Measurements from ENCODE around the gene SLC2A3. TPM values are rescaled to one million over a fixed set of nuclear protein-coding genes. Genes with fewer than 3 reads are reported as not detected.
"Not testable (repeated sequence)": the region's sequence is repeated elsewhere in the genome, so short reads cannot be mapped to it uniquely, and the experiment has no call there.

SLC2A3 gene
- total RNA-seq, 4 donors from 2014 or later, result 9.2 to 81.0 (median 40.1) TPM

DNA sequence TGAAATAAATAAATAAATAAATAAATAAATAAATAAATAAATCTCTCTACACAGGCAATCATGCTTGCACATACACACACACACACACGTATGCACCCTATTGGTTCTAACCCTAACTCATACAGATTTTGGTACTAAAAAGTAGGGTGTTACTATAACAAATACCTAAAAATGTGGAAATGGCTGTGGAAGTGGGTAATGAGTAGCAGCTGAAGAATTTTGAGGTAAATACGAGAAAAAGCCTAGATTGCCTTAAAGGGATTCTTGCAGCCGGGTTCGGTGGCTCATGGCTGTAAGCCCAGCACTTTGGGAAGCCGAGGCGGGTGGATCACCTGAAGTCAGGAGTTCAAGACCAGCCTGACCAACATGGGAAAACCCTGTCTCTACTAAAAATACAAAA is 15.7 kb upstream of the SLC2A3 start:
- 94 to 95% methylated on average over 6 of the region's 6 CpGs for WGBS, 2 donors
- Histone ChIP-seq H3K4me1 (peaks cover 5 to 6% of the 10 kb centered on the region in 2 donors), H3K36me3 (no peaks in the 10 kb centered on the region), H3K4me3 (replicated peaks in 1 of 3) (no peak overlapping the region), H3K27ac (no peak overlapping the region), H3K9me3 (no peaks in the 10 kb centered on the region), H3K27me3 (no peaks in the 10 kb centered on the region)
- intact Hi-C loops (cut with DNase I), result no loop called here
- no peak for TF ChIP-seq POLR2A (IDR thresholded peaks at IDR 0.05)
- TF ChIP-seq, protein P1, sequence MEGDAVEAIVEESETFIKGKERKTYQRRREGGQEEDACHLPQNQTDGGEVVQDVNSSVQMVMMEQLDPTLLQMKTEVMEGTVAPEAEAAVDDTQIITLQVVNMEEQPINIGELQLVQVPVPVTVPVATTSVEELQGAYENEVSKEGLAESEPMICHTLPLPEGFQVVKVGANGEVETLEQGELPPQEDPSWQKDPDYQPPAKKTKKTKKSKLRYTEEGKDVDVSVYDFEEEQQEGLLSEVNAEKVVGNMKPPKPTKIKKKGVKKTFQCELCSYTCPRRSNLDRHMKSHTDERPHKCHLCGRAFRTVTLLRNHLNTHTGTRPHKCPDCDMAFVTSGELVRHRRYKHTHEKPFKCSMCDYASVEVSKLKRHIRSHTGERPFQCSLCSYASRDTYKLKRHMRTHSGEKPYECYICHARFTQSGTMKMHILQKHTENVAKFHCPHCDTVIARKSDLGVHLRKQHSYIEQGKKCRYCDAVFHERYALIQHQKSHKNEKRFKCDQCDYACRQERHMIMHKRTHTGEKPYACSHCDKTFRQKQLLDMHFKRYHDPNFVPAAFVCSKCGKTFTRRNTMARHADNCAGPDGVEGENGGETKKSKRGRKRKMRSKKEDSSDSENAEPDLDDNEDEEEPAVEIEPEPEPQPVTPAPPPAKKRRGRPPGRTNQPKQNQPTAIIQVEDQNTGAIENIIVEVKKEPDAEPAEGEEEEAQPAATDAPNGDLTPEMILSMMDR (IDR thresholded peaks at IDR 0.05), result no peak
- DNase-seq, result no peak

DNA sequence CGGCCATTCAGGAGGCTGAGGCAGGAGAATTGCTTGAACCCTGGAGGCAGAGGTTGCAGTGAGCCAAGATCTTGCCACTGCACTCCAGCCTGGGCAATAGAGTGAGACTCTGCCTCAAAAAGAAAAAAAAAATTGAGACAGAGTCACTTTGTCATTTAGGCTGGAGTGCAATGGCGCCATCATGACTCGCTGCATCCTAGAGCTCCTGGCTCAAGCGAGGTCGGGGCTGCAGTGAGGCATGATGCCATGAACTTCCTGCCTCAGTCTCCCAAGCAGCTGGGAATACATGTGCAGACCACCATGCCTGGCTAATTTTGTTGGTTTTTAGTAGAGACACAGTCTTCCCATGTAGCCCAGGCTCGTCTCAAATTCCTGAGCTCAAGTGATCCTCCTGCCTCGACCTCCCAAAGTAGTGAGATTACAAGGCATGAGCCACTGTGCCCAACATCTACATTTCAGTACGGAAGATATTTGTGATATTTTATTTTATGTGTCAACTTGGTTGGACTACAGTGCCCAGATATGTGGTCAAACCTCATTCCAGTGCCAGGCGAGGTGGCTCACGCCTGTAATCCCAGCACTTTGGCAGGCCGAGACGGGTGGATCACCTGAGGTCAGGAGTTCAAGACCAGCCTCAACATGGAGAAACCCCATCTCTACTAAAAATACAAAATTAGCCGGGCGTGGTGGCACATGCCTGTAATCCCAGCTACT is 14.4 kb upstream of the SLC2A3 start:
- H3K9me3 ChIP-seq; H3K27ac ChIP-seq; DNase-seq; intact Hi-C loops (cut with DNase I); H3K4me3 ChIP-seq (replicated peaks in 1 of 3); H3K4me1 ChIP-seq; H3K36me3 ChIP-seq; H3K27me3 ChIP-seq: not testable (repeated sequence)
- 91 to 92% methylated on average over 14 of the region's 14 CpGs for WGBS, 2 donors

DNA sequence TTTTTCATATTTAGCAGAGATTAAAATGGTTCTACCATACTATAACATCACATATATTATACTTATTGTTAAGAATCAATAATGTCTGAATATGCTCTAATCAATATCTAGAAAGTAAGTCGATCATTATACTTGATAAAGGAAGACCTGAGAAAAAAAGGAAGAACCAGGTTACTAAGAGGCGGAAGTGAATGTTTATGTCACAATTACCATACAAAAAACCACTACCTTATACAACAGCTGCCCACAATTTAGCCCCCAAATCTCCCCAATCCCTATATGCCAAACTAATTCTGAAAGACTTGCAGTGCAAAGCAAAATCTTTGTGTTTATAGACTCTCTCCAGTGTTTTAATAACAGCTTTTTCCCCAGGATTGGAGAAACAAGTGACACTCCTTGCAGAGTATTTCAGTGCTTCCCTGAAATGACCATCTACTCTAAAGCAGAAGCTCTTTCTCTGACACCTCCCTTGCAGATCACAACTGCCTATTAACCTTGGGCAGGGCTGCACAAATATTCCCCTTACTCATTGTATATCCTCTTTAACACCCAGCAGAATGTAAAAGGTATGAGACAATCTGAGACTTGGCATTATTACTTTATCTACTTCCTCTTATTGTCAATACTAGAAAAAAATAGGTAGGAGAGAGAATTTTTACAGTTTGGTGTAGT is 12.7 kb upstream of the SLC2A3 start:
- Histone ChIP-seq H3K36me3 (no peaks in the 10 kb centered on the region), H3K4me3 (replicated peaks in 1 of 3) (no peak overlapping the region), H3K9me3 (no peaks in the 10 kb centered on the region), H3K27me3 (no peaks in the 10 kb centered on the region), H3K4me1 (peaks cover 5 to 6% of the 10 kb centered on the region in 2 donors), H3K27ac (peak overlapping the region in 1 of 3 donors; percentile 62)
- intact Hi-C loops (cut with DNase I), result no loop called here
- TF ChIP-seq, protein P1 (IDR thresholded peaks at IDR 0.05), result no peak
- no peak for TF ChIP-seq POLR2A (IDR thresholded peaks at IDR 0.05)
- DNase-seq, result no peak
- WGBS, 2 donors, result 72 to 78% methylated on average over 2 of the region's 2 CpGs

DNA sequence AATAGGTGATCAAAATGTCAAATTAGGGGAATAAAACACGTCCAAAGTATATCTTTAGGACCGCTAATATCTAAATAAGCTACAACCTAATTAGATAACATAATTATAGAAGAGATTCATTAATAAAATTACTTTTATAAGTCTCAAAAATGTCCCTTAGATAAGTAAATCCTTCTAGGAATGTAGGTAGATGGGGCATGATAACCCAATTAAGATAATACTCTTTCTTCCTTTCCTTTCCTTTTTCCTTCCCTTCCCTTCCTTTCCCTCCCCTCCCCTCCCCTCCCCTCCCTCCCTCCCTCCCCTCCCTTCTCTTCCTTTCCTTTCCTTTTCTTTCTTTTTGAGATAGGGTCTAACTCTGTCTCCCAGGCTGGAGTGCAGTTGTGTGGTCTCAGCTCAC is 11.0 kb upstream of the SLC2A3 start:
- H3K27me3 ChIP-seq, result no peaks in the 10 kb centered on the region
- intact Hi-C loops (cut with DNase I), result no loop called here
- H3K9me3 ChIP-seq, result no peaks in the 10 kb centered on the region
- peaks cover 5 to 6% of the 10 kb centered on the region in 2 donors for H3K4me1 ChIP-seq
- no peak overlapping the region for H3K4me3 ChIP-seq (replicated peaks in 1 of 3)
- 94% methylated on average over 2 of the region's 2 CpGs for WGBS, 2 donors
- no peak for DNase-seq
- H3K27ac ChIP-seq, result no peak overlapping the region
- H3K36me3 ChIP-seq, result no peaks in the 10 kb centered on the region
- TF ChIP-seq POLR2A (IDR thresholded peaks at IDR 0.05), result no peak
- TF ChIP-seq, protein P1 (IDR thresholded peaks at IDR 0.05), result no peak

DNA sequence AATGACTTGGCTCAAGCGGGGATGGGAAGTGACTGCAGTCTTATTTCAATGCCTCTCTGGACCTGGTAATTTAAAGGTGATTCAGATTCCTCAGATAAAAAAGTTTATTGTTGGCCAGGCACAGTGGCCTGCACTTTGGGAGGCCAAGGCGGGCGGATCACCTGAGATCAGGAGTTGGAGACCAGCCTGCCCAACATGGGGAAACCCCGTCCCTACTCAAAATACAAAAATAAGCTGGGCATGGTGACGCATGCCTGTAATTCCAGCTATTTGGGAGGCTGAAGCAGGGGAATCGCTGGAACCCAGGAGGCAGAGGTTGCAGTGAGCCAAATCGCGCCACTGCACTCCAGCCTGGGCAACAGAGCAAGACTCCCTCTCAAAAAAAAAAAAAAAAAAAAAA is 8.8 kb upstream of the SLC2A3 start:
- DNase-seq; H3K9me3 ChIP-seq; H3K27ac ChIP-seq; H3K4me1 ChIP-seq; H3K27me3 ChIP-seq; intact Hi-C loops (cut with DNase I); H3K4me3 ChIP-seq (replicated peaks in 1 of 3); H3K36me3 ChIP-seq: not testable (repeated sequence)
- WGBS, 2 donors, result 93 to 94% methylated on average over 8 of the region's 8 CpGs

DNA sequence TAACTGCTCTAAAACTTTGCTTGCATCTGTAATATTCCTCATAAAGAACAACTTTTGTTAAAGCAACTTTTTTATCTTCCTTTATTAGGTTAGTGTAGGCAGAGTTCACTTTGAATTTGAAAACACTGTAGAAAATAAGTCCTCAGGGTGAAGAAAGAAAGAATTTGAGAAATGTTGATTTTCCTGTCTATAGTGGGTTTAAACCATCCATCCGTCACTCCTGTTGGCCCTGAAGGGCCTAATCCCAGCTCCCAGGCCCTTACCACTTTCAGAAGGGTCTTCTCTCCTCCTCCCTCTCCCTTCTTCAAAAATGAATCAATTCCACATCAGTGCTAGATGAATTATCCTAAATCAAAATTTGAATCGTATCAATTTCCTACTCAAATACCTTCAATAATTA is 4.9 kb upstream of the SLC2A3 start:
- TF ChIP-seq POLR2A (IDR thresholded peaks at IDR 0.05), result no peak
- TF ChIP-seq, protein P1 (IDR thresholded peaks at IDR 0.05), result no peak
- no peak overlapping the region for H3K4me3 ChIP-seq (replicated peaks in 1 of 3)
- WGBS, 2 donors, result 47 to 56% methylated on average over 2 of the region's 2 CpGs
- intact Hi-C loops (cut with DNase I), result no loop called here
- no peaks in the 10 kb centered on the region for H3K27me3 ChIP-seq
- H3K27ac ChIP-seq, result peak overlapping the region in 2 of 3 donors; percentile 52 to 77
- DNase-seq, result peak in 1 of 2 donors; percentile 13
- no peaks in the 10 kb centered on the region for H3K36me3 ChIP-seq
- H3K9me3 ChIP-seq, result no peaks in the 10 kb centered on the region
- H3K4me1 ChIP-seq, result peaks cover 4 to 7% of the 10 kb centered on the region in 2 donors
